Jurkat, Clone E6-1 (cell line): ENCODE data around the gene CDC20. TPM values are rescaled to one million over a fixed set of nuclear protein-coding genes. Genes with fewer than 3 reads are reported as not detected.

Experiments used
- DNase-seq: peaks from one replicate; pipeline ENCODE4 v3.0.0-alpha.2; 2011; ENCODE audit warnings: low read depth, low spot score
- H3K4me3 ChIP-seq: 2 replicates; pipeline ENCODE4 v1.5.1; 2011; ENCODE audit warnings: mild to moderate bottlenecking, low read length, control low read depth, moderate library complexity
- polyA plus RNA-seq: library from polyadenylated mRNA; unstranded; fragments of >200 nt; gene quantifications from one replicate; pipeline ENCODE4 v1.2.1, GENCODE V29; 2012; ENCODE audit warnings: missing spikeins; ENCODE audit not compliant: insufficient read length, insufficient read depth

CDC20 gene
- 242 TPM for polyA plus RNA-seq

DNA sequence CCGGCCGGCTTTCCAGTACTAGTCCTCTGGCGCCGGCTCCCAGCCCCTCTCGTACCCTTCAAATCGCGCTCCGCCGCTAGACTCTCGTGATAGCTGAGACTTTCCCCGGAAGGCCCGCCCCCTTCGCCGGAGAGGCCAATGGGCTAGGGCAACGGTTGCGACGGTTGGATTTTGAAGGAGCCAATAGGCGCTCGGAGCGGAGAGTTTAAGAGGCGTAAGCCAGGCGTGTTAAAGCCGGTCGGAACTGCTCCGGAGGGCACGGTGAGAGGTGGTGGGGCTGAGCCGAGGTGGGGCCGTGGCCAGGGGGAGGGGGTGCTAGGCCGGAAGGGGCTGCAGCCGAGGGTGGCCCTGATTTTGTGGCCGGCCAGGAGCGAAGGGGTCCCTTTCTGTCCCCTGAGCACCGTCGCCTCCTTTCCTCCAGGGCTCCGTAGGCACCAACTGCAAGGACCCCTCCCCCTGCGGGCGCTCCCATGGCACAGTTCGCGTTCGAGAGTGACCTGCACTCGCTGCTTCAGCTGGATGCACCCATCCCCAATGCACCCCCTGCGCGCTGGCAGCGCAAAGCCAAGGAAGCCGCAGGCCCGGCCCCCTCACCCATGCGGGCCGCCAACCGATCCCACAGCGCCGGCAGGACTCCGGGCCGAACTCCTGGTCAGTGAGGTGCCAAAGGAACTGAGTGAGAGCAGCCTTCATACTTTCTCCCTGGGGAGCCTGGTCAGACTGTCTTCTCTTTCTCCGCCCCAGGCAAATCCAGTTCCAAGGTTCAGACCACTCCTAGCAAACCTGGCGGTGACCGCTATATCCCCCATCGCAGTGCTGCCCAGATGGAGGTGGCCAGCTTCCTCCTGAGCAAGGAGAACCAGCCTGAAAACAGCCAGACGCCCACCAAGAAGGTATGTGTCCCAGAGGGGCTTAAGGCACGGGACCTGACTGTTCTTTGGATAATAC is at the start of gene CDC20:
CDC20 (plus strand) TSS at position 236 of the 948 bp plus-strand sequence; CDS start at position 471, 235 bp downstream.
- peak within 1 kb of the TSS; percentile 92 for H3K4me3 ChIP-seq
- DNase-seq, result peak; percentile 96

DNA sequence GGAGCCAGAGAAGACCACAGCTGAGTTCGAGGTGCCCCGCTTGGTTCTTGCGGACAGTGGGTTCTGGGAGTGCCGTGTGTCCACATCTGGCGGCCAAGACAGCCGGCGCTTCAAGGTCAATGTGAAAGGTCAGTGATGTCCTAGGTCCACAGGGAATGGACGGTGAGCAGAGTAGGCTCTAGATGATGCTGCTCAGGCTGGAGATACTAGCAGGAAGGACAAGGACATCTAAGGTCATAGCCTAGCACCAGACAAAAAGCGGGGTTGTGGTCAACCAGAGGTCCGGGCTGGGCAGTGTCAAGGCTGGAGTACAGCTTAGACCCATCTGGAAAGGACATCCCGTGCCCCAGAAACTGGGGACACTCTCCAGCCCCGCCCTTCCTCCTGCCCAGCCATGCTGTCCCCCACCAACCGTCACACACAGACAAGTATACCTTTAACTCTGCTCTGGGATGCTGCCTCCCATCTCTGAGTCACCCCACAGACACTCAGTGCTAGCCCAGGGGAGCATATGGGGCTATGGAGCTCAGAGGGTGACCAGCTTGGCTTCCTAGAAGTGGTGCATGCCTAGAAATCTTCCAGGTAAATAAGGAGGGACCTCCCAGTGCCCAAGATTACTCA is 49.3 kb upstream of the CDC20 start:
- DNase-seq, result no peak
- H3K4me3 ChIP-seq, result no peak overlapping the region

GRCh38 chr1:43311521-43311920 is 47.3 kb upstream of the CDC20 start:
- DNase-seq, result no peak
- no peak overlapping the region for H3K4me3 ChIP-seq

DNA sequence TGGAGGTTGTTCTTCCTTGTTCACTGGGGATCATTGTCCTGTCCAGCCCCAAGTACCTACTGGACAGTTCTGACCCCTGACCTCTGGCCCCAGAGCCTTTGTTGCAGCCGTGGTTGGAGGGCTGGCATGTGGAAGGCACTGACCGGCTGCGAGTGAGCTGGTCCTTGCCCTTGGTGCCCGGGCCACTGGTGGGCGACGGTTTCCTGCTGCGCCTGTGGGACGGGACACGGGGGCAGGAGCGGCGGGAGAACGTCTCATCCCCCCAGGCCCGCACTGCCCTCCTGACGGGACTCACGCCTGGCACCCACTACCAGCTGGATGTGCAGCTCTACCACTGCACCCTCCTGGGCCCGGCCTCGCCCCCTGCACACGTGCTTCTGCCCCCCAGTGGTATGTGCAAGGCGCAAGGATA is 46.6 kb upstream of the CDC20 start:
- H3K4me3 ChIP-seq, result no peak overlapping the region
- no peak for DNase-seq

DNA sequence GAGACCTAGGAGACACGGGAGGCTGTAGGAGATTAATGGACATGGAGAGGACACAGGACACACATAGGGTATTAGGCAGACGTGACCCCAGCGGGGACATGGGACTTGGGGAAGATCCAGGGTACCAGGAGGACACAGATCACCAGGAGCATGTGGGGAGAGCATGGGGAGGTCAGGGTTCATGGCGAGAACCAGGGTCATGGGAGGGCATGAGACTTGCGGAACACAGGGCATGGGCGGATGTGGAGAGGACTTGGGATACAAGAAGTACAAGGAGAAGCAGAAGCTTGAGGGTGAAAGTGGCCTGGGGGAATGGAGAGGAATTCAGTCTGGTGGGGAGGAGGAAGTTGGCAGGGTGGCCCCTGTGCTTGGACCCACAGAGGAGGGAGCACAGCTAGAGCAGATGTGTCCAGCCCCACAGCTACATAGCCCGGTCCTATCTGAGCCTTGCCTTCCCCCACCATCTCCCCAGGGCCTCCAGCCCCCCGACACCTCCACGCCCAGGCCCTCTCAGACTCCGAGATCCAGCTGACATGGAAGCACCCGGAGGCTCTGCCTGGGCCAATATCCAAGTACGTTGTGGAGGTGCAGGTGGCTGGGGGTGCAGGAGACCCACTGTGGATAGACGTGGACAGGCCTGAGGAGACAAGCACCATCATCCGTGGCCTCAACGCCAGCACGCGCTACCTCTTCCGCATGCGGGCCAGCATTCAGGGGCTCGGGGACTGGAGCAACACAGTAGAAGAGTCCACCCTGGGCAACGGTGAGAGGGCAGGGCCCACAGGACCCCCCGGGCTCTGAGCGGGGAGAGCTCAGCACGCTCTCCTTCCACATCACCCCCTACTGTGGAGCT is 45.9 kb upstream of the CDC20 start:
- H3K4me3 ChIP-seq, result no peak overlapping the region
- DNase-seq, result no peak

DNA sequence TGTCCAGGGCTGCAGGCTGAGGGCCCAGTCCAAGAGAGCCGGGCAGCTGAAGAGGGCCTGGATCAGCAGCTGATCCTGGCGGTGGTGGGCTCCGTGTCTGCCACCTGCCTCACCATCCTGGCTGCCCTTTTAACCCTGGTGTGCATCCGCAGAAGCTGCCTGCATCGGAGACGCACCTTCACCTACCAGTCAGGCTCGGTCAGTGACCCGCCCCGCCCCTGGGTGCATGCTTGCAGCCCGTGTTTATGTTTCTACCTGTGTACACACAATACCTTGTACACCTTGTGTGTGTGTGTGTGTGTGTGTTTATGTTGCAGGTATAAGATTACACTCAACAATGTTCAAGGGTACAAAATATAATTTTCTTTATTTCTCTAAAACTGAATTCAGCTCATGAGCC is 45.0 kb upstream of the CDC20 start:
- DNase-seq, result no peak
- no peak overlapping the region for H3K4me3 ChIP-seq

DNA sequence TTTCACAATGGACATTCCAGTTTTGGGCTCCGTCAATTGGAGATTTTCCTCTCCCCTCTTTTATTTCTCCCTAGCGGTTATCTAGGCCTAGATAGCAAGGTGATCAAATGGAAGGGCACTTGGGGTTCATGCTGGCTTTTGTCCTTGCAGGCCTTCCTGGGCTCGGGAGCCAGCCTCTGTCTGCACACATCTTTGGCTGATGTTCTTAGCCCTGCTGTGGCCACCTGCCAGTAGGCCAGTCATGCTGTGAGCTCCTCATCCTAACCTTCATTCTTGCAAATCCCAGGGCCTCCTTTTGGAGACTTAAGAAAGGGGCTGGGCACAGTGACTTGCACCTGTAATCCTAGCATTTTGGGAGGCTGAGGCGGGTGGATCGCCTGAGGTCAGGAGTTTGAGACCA is 44.5 kb upstream of the CDC20 start:
- H3K4me3 ChIP-seq, result no peak overlapping the region
- no peak for DNase-seq

DNA sequence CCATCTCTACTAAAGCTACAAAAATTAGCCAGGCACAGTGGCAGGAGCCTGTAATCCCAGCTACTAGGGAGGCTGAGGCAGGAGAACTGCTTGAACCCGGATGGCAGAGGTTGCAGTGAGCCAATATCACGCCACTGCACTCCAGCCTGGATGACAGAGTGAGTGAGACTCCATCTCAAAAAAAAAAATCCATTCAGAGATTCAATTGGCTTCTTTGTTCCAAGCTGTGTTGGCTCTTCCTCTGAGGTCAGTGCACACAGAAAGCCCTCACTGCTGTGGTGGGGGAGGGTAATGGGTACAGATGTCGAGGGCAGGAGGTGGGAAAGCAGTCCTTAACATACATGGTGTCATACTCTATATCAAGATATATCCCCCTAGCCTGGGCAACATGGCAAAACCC is 43.3 kb upstream of the CDC20 start:
- no peak for DNase-seq
- H3K4me3 ChIP-seq, result no peak overlapping the region

GRCh38 chr1:43315963-43316737 is 42.6 kb upstream of the CDC20 start:
- no peak for DNase-seq
- H3K4me3 ChIP-seq, result no peak overlapping the region

DNA sequence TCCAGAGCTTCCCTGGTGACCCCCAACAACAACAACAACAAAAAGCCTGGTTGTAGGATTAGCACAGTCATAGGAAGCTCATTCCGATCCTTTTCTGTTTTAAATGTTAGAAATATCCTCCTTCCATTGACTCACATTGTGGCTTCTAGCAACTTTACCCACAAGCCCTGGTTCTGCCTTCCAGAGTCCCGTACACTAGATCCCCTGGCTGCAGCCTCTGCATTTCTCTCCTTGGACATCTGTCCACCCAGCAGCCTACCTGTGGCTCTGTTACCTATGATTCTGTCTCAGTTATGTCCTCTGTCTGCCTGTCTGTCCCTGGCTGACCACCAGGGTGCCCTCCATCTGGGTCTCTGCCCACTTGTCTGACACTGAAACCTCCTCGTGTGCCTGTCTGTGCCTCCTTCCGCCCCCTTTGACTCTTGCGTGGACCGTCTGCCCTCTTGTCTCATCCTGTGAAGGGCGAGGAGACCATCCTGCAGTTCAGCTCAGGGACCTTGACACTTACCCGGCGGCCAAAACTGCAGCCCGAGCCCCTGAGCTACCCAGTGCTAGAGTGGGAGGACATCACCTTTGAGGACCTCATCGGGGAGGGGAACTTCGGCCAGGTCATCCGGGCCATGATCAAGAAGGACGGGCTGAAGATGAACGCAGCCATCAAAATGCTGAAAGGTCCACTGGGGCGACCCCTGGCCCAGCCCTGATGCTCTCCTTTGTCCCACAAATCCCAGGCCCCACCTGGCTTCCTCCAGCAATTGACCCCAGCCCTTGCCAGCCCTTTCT is 41.9 kb upstream of the CDC20 start:
- H3K4me3 ChIP-seq, result no peak overlapping the region
- DNase-seq, result no peak

DNA sequence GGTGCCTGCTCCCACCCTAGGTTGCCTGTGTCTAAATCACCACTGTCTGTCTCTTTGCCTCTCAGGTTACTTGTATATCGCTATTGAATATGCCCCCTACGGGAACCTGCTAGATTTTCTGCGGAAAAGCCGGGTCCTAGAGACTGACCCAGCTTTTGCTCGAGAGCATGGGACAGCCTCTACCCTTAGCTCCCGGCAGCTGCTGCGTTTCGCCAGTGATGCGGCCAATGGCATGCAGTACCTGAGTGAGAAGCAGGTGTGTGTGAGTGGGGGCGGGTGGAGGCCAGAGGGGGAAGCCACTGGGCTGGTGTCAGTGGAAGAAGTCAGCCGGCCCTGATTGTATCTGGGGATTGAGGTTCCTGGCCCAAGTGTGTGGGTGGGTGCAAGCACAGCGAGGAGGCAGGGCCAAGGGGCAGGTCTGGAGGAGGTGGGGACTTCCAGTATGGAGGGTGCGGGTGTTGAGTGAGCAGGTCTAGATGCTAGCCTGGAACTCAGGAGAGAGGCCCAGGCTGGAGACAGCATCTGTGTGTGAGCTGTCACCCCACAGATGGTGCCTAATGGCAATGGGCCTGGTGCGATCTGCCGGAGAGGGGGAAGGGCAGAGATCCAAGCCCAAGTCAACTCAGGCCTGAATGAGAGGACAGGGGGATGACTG is 40.8 kb upstream of the CDC20 start:
- DNase-seq, result no peak
- H3K4me3 ChIP-seq, result no peak overlapping the region

GRCh38 chr1:43318831-43319230 is 40.0 kb upstream of the CDC20 start:
- H3K4me3 ChIP-seq, result no peak overlapping the region
- no peak for DNase-seq

- DNase-seq, result no peak
- H3K4me3 ChIP-seq, result no peak overlapping the region
These were observed 39.5 kb upstream of the CDC20 start for GRCh38 chr1:43319288-43319687.

GRCh38 chr1:43319766-43320165 is 39.0 kb upstream of the CDC20 start:
- no peak for DNase-seq
- H3K4me3 ChIP-seq, result no peak overlapping the region

GRCh38 chr1:43321331-43321891 is 37.4 kb upstream of the CDC20 start:
- H3K4me3 ChIP-seq, result no peak overlapping the region
- no peak for DNase-seq

DNA sequence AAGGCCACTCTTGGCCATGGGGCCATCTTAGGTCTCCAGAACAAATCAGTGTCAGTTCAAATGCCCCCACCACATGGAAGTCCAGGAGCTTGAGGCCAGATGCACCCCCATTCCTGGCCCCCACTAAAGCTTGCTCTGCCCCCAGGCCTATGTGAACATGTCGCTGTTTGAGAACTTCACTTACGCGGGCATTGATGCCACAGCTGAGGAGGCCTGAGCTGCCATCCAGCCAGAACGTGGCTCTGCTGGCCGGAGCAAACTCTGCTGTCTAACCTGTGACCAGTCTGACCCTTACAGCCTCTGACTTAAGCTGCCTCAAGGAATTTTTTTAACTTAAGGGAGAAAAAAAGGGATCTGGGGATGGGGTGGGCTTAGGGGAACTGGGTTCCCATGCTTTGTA is 36.3 kb upstream of the CDC20 start:
- no peak for DNase-seq
- H3K4me3 ChIP-seq, result no peak overlapping the region

GRCh38 chr1:43324810-43325209 is 34.0 kb upstream of the CDC20 start:
- H3K4me3 ChIP-seq, result no peak overlapping the region
- DNase-seq, result no peak
